Measurements from ENCODE around the gene IL22RA1.

IL22RA1 gene

GRCh38 chr1:24136956-24137539 is 5.9 kb downstream of the IL22RA1 start:
- DNase-seq, result no peak

GRCh38 chr1:24134376-24134775 is 8.6 kb downstream of the IL22RA1 start:
- DNase-seq, result no peak

DNA sequence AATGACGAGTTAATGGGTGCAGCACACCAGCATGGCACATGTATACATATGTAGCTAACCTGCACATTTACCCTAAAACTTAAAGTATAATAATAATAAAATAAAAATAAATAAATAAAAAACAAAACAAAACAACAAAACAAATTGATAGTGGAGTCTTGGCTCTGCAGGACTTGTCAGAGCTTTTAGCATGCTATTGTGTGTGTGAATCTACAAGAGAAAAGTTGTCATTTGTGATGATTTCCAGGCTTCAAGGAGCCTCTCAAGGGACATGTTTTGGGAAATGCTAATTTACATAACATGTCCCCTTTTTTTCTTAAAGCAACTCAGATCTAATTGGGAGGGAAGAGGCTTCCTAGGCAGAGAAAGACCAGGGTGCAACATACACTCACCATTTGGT is 9.1 kb downstream of the IL22RA1 start:
- no peak for DNase-seq

DNA sequence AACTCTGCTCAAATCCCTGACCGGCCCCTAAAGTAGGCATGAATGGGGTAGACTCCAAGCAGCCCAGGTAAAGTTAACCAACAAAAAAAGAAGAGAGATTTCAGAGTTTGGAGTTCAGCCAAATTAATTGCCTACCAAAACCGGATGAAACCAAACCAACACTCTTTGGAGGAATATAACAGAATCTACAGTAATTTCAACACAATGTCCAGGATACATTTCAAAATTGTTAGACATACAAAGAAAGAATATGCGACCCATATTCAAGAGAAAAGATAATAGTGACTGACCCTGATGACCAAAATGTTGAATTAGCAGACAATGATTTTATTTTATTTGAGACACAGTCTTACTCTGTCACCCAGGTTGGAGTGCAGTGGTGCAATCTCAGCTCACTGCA is 12.6 kb downstream of the IL22RA1 start:
- no peak for DNase-seq

- no peak for DNase-seq
These were observed 15.1 kb downstream of the IL22RA1 start for GRCh38 chr1:24127801-24128363.

- no peak for DNase-seq
These were observed 15.7 kb downstream of the IL22RA1 start for GRCh38 chr1:24127134-24127800.

GRCh38 chr1:24126672-24127023 is 16.3 kb downstream of the IL22RA1 start:
- no peak for DNase-seq

- no peak for DNase-seq
These were observed 16.8 kb downstream of the IL22RA1 start for GRCh38 chr1:24126018-24126671.

- DNase-seq, result no peak
These were observed 17.5 kb downstream of the IL22RA1 start for GRCh38 chr1:24125456-24125855.

- DNase-seq, result no peak
These were observed 18.0 kb downstream of the IL22RA1 start for GRCh38 chr1:24124980-24125379.

GRCh38 chr1:24123611-24124010 is 19.3 kb downstream of the IL22RA1 start:
- no peak for DNase-seq

DNA sequence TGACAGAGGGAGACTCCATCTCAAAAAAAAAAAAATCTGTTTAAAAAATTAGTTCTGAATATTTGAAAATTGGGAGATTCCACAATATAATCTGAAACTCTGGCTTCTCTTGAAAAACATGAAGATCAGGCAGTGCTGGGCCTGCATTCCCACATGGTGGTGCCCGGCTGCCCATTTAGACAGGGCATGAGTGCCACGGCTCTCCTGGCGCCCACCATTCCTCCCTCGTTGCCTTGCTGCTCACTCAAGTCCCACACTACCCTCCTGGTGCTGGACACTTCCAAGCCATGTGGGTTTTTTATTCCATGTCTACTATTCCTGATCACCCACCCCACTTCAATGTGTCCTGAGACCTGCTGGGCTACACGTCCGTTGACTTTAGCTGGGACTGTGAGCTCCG is 20.2 kb downstream of the IL22RA1 start:
- DNase-seq, result no peak

- DNase-seq, result no peak
These were observed 21.5 kb downstream of the IL22RA1 start for GRCh38 chr1:24121406-24121805.

DNA sequence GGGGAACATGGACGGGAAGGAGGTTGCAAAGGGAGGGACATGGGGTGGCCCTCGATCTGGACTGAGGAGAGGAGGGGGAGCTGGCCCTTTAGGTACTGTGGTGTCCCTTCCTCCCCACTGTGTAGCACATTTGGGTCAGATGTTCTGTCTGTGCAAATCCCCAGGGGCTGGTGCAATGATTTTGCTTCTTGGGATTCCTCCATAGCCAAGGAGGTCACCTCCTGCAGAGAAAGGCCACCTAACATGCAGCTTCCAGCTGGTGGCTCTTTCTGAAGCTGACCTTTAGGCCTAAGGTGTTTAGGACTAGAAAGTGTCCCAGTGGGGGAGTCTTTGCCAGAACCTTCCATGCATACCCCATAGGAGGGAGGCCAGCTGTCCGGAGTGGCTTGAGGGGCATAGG is 22.0 kb downstream of the IL22RA1 start:
- no peak for DNase-seq

DNA sequence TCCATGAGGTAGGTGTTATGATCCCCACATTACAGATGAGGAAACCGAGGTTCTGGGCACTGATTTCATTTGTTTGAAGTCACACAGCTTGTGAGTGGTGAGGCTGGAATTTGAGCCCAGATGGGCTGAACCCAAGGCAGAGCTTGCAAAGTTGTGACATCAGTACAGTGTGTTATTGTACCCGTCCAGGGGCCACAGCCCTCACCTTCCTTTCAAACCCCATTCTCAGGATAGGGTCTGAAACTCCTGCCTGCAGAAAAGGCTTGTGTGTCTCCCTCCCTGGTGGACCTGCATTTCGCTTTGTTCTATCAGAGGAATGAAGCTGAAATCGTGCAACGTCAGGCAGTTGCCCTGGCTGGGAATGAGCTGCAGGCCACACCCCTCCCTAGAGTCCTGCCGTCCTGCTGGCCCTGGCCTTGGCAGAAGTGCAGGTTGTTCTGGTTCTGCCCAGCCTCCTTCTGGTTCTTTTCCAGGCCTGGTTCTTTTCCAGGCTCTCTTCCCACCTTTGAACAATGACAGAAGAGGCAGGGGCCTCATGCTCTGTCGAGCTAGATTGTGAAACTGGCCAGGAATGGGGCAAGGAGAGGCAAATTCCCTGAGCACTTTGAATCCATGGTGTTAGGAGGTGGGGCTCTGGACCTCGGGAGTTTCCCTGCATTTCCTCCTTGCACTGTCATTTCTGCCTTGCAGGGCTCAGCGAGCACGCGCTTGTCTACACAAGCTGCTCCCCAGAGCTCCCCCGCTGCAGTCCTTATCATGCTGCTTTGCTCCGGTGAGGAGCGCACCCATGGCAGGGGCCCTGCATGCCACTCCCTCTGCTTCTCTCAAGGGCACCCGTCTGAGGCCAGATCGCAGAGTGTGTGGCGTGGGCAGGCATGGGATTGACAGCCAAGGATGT is 22.8 kb downstream of the IL22RA1 start:
- no peak for DNase-seq

- no peak for DNase-seq
These were observed 23.5 kb downstream of the IL22RA1 start for GRCh38 chr1:24119489-24119858.

GRCh38 chr1:24118410-24119242 is 24.3 kb downstream of the IL22RA1 start:
- no peak for DNase-seq

- no peak for DNase-seq
These were observed 25.1 kb downstream of the IL22RA1 start for GRCh38 chr1:24117722-24118409.

DNA sequence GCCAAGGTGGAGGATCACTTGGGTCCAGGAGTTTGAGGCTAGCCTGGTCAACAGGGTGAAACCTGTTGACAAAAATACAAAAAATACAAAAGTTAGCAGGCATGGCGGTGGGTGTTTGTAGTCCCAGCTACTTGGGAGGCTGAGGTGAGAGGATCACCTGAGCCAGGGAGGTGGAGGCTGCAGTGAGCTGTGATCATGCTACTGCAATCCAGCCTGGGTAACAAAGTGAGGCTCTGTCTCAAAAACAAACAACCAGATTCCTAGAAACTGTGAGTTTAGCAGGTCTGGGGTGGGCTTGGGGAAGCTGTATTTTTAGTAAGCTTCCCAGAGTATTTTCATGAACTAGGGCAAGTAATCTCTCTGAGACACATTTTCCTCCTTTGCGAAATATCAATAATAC is 25.8 kb downstream of the IL22RA1 start:
- DNase-seq, result no peak

- DNase-seq, result no peak
These were observed 28.2 kb downstream of the IL22RA1 start for GRCh38 chr1:24114753-24115152.

DNA sequence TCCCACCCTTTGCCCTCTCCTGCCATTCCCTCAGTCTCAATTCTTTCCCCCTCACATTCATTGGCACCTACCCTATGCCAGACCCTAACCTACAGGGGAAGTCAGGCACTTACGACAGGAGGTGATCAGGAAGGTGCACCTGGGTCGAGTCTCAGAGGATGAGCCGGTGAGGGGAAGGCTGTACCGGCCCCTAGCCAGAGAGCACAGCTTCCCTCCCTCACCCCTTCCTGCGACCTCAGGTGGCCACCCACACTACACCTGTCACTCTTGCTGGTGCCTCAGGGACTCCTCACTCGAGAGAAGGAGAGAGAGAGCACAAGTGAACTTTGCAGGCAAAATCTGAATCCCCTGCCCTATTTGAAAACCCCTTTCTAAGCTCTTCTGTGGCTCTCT is 29.3 kb downstream of the IL22RA1 start:
- DNase-seq, result no peak
